GM12878 (cell line): ENCODE data around the gene RSRC1. TPM values are rescaled to one million over a fixed set of nuclear protein-coding genes. Genes with fewer than 3 reads are reported as not detected.

Source experiments
- ATAC-seq: fragments of 200-7000 bp; cut with Tn5 transposase; 3 replicates; pipeline ENCODE4 v1.9.1; 2020; ENCODE audit warnings: mild to moderate bottlenecking, moderate library complexity
- BruUV-seq: library from RNA; stranded (reverse); fragments of 400-500 nt; replicated peaks from 2 replicates; lab custom pipeline; 2021; lab: Mats Ljungman, UMichigan
- CTCF ChIA-PET: fragments of 300-600 bp; sonication (Branson Sonifier 250); formaldehyde crosslinking; extraction: SDS; loops from one replicate; lab custom pipeline; 2021; ENCODE audit warnings: inconsistent platforms; lab: Yijun Ruan, JAX
- POLR2A ChIA-PET: fragments of 350-600 bp; formaldehyde crosslinking; extraction: SDS; loops from one replicate; lab custom pipeline; 2021; ENCODE audit warnings: inconsistent platforms; lab: Charles Lee
- RAD21 ChIA-PET: fragments of 300-600 bp; sonication (Branson Sonifier 250); formaldehyde crosslinking; loops from one replicate; lab custom pipeline; 2023; ENCODE audit warnings: antibody characterized with exemption; ENCODE audit not compliant: unreplicated experiment; lab: Charles Lee
- SMC1A ChIA-PET: fragments of 300-600 bp; sonication (Branson Sonifier 250); formaldehyde crosslinking; loops from one replicate; lab custom pipeline; 2023; ENCODE audit not compliant: unreplicated experiment, uncharacterized antibody; lab: Charles Lee
- DNase-seq: peaks from one replicate; pipeline ENCODE4 v3.0.0-alpha.2; 2011; ENCODE audit warnings: low read depth, low spot score
- FAIRE-seq: peaks from 3 replicates; lab custom pipeline; 2011; peaks lifted over from hg19 to GRCh38; lab: Jason Lieb, UNC
- H2AFZ ChIP-seq: 2 replicates; pipeline ENCODE4 v1.6.0; 2011; ENCODE audit warnings: low read depth, low read length, control low read depth; ENCODE audit not compliant: control insufficient read depth
- H3K27ac ChIP-seq: 2 replicates; pipeline ENCODE4 v1.5.1; 2011; ENCODE audit warnings: control low read depth; ENCODE audit not compliant: control insufficient read depth, insufficient read depth
- H3K27me3 ChIP-seq, 2 experiments: replicated peaks in 1 of 2; 2 replicates each; pipeline versions ENCODE4 v1.6.0 to v1.6.1; 2011; ENCODE audit warnings: low read length in 1 of 2; ENCODE audit not compliant: control insufficient read depth in 2 of 2, insufficient read depth in 2 of 2
- H3K36me3 ChIP-seq, 2 experiments: 2 replicates each; pipeline ENCODE4 v1.5.1; 2011; ENCODE audit warnings: low read length in 1 of 2; ENCODE audit not compliant: control insufficient read depth in 2 of 2, insufficient read depth in 2 of 2
- H3K4me1 ChIP-seq: 2 replicates; pipeline ENCODE4 v1.6.1; 2011; ENCODE audit warnings: mild to moderate bottlenecking, low read length, moderate library complexity, mixed read lengths; ENCODE audit not compliant: control insufficient read depth, insufficient read depth
- H3K4me2 ChIP-seq: 2 replicates; pipeline ENCODE4 v1.6.0; 2011; ENCODE audit warnings: control low read depth; ENCODE audit not compliant: control insufficient read depth, insufficient read depth
- H3K4me3 ChIP-seq: fragments of 200-600 bp; sonication (generic); 2 replicates; pipeline ENCODE4 v1.5.1; 2016
- H3K79me2 ChIP-seq: 2 replicates; pipeline ENCODE4 v1.6.0; 2011; ENCODE audit warnings: low read length; ENCODE audit not compliant: control insufficient read depth, insufficient read depth
- H3K9ac ChIP-seq: 2 replicates; pipeline ENCODE4 v1.8.0; 2011; ENCODE audit warnings: low read length, control low read depth, mixed read lengths; ENCODE audit not compliant: control insufficient read depth, insufficient read depth
- H3K9me3 ChIP-seq: replicated peaks from 3 replicates; pipeline ENCODE4 v1.5.1; 2011; ENCODE audit warnings: mild to moderate bottlenecking, low read length; ENCODE audit not compliant: control insufficient read depth, insufficient read depth
- H4K20me1 ChIP-seq: 2 replicates; pipeline ENCODE4 v1.6.0; 2011; ENCODE audit not compliant: control insufficient read depth, insufficient read depth
- ASH2L ChIP-seq: fragments of 300-600, 200-600 bp; sonication (generic); IDR thresholded peaks from 2 replicates; pipeline ENCODE4 v1.6.1; 2017; ENCODE audit warnings: low read depth, mild to moderate bottlenecking, borderline replicate concordance
- ATF7 ChIP-seq: fragments of 450-650 bp; IDR thresholded peaks from 2 replicates; pipeline ENCODE4 v1.6.1; 2016; ENCODE audit warnings: low read depth, mild to moderate bottlenecking
- BCL3 ChIP-seq: IDR thresholded peaks from 2 replicates; pipeline ENCODE4 v1.6.1; 2011; ENCODE audit warnings: borderline replicate concordance, low read depth, mild to moderate bottlenecking, moderate library complexity, low read length; ENCODE audit not compliant: insufficient read depth, poor library complexity, severe bottlenecking
- BRCA1 ChIP-seq: IDR thresholded peaks from 2 replicates; pipeline ENCODE4 v1.6.1; 2011; ENCODE audit warnings: low read depth, low read length, improper control_type of control experiment
- CBX3 ChIP-seq: fragments of 200-600 bp; sonication (generic); IDR thresholded peaks from 2 replicates; pipeline ENCODE4 v1.6.1; 2016; ENCODE audit warnings: low read depth, borderline replicate concordance
- IRF4 ChIP-seq: IDR thresholded peaks from 2 replicates; pipeline ENCODE4 v1.6.1; 2011; ENCODE audit warnings: low read depth, low read length
- KLF5 ChIP-seq: fragments of 450-650 bp; IDR thresholded peaks from 2 replicates; pipeline ENCODE4 v1.6.1; 2014; ENCODE audit warnings: mild to moderate bottlenecking; ENCODE audit not compliant: partially characterized antibody
- NFXL1 ChIP-seq: fragments of 450-650 bp; IDR thresholded peaks from 2 replicates; pipeline ENCODE4 v1.6.1; 2017; ENCODE audit warnings: antibody characterized with exemption, mild to moderate bottlenecking, borderline replicate concordance
- POLR2A ChIP-seq: IDR thresholded peaks from 2 replicates; pipeline ENCODE4 v1.6.1; 2011; ENCODE audit warnings: low read depth, mild to moderate bottlenecking, low read length
- SMAD1 ChIP-seq: fragments of 450-650 bp; IDR thresholded peaks from 2 replicates; pipeline ENCODE4 v1.6.1; 2018; ENCODE audit warnings: mild to moderate bottlenecking, low read depth; ENCODE audit not compliant: partially characterized antibody
- TARDBP ChIP-seq: IDR thresholded peaks from 2 replicates; pipeline ENCODE4 v1.6.1; 2016; ENCODE audit warnings: borderline replicate concordance
- TCF3 ChIP-seq: IDR thresholded peaks from 2 replicates; pipeline ENCODE4 v1.6.1; 2012; ENCODE audit warnings: low read depth, mild to moderate bottlenecking, low read length, borderline replicate concordance; ENCODE audit not compliant: insufficient read depth
- WGBS: methylation state at CpG from one replicate; pipeline ENCODE4 v1.1.6; 2016; ENCODE audit warnings: low lambda C conversion rate; ENCODE audit not compliant: insufficient replicate concordance, insufficient coverage; ENCODE audit errors: missing lambda C conversion rate; 5-methylcytosine and 5-hydroxymethylcytosine counted together
- in situ Hi-C: fragments of 300-500 bp; cut with MboI; formaldehyde crosslinking; loops from 9 replicates; pipeline ENCODE4 v1.14.3; 2018; ENCODE audit warnings: mixed read lengths
- intact Hi-C: fragments of 100-400 bp; cut with micrococcal nuclease; formaldehyde crosslinking; loops from one replicate; pipeline ENCODE4 v1.14.2; 2022; ENCODE audit not compliant: unreplicated experiment
- polyA plus RNA-seq, 11 experiments: library from polyadenylated mRNA; depleted of rRNA in 4 of 11; unstranded in 6 of 11; stranded (reverse) in 5 of 11; fragments of >200 nt; fragmentation: Nextera tagmentation in 4 of 11; fragmentation: Illumina TruSeq in 1 of 11; extraction: Ambion mirVana in 4 of 11; extraction: Trizol in 1 of 11; gene quantifications; 1 replicate in 1 of 11; 2 replicates in 10 of 11; pipeline versions ENCODE4 v1.2.1 to v1.2.3, GENCODE V29; 2011 to 2016; ENCODE audit warnings: inconsistent platforms in 2 of 11, missing spikeins in 2 of 11, low read depth in 1 of 11
- total RNA-seq, 4 experiments: library from RNA; depleted of rRNA in 3 of 4; stranded (reverse); fragments of >200 nt in 3 of 4; fragmentation: Illumina TruSeq in 1 of 4; extraction: Trizol in 1 of 4; gene quantifications; 2 replicates each; pipeline versions ENCODE4 v1.2.1 to v1.2.3, GENCODE V29; 2013 to 2021
- TF ChIP-seq, protein P1 (sequence below): IDR thresholded peaks from 2 replicates; pipeline ENCODE4 v1.6.1; 2012; ENCODE audit warnings: low read depth, low read length, improper control_type of control experiment
- TF ChIP-seq, protein P2 (sequence below): fragments of 450-650 bp; IDR thresholded peaks from 2 replicates; pipeline ENCODE4 v1.6.1; 2018; ENCODE audit warnings: borderline replicate concordance, mild to moderate bottlenecking; ENCODE audit not compliant: partially characterized antibody

RSRC1 gene
- total and polyA plus RNA-seq, 10 of the 15 experiments (the other 5 are each of a cell fraction or from before 2014, with no cell fraction given): 16.4 to 85.9 (median 42.0) TPM

GRCh38 chr3:158140396-158140795, 30.5 kb downstream of the RSRC1 start:
- Histone ChIP-seq H3K4me1 (no peaks in the 10 kb centered on the region), H3K4me2 (no peak overlapping the region), H3K36me3 (no peaks in the 10 kb centered on the region; a peak in 3 of 4 replicates), H3K27me3 (no peaks in the 10 kb centered on the region), H3K9ac (no peak overlapping the region), H2AFZ (no peak overlapping the region), H3K4me3 (no peak overlapping the region), H4K20me1 (no peaks in the 10 kb centered on the region), H3K27ac (no peak overlapping the region), H3K79me2 (no peaks in the 10 kb centered on the region), H3K9me3 (no peaks in the 10 kb centered on the region)
- 93% methylated on average over 2 of the region's 2 CpGs for WGBS
- TF ChIP-seq TCF3 (no peak), ASH2L (no peak), CBX3 (no peak), BRCA1 (no peak), BCL3 (no peak)
- BruUV-seq: no TSS peak
- in situ Hi-C loops: no loop called here
- SMC1A ChIA-PET: interaction anchor here (1.1 to 1.4 kb wide), 2 partner anchors 9 to 294 kb away, joined by 3 read pairs; no protein-coding TSS in a partner anchor
- ATAC-seq: no peak
- intact Hi-C loops: no loop called here
- CTCF ChIA-PET: interaction anchor here (2.0 kb wide), 1 partner anchor 12 kb away, joined by 4 read pairs; no protein-coding TSS in a partner anchor
- DNase-seq: no peak
- no peak for FAIRE-seq
- POLR2A ChIA-PET: no interaction called here
- RAD21 ChIA-PET: no interaction called here

DNA sequence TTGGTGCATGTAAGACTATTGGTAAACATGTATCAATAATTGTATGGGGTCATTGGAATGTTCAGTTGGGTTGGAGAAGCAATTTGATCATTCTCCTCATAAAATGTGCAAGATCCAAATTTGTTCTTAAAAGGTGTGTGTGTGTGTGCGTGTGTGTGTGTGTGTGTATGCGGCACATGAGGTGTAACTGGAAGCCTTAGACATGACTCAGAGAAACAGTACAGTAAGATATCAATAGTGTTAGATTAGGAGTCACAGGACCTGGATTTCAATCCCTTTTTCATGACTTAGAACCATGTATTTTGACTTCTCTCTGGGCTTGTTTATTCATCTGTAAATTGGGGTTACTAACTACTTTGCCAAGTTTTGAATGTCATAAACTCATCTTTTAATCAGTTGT, 38.3 kb downstream of the RSRC1 start:
- Histone ChIP-seq H3K79me2 (no peaks in the 10 kb centered on the region), H3K9ac (no peak overlapping the region), H2AFZ (no peak overlapping the region), H3K4me1 (no peaks in the 10 kb centered on the region), H3K4me3 (no peak overlapping the region), H3K27ac (no peak overlapping the region), H4K20me1 (no peaks in the 10 kb centered on the region), H3K4me2 (no peak overlapping the region), H3K36me3 (no peaks in the 10 kb centered on the region; a peak in 1 of 4 replicates), H3K9me3 (no peaks in the 10 kb centered on the region; the same call in 2 of the 3 replicates), H3K27me3 (no peaks in the 10 kb centered on the region)
- WGBS: 73% methylated on average over 2 of the region's 2 CpGs
- no TSS peak for BruUV-seq
- POLR2A ChIA-PET: no interaction called here
- CTCF ChIA-PET: interaction anchor here (1.1 to 1.3 kb wide), 2 partner anchors 12 kb away, joined by 3 read pairs; no protein-coding TSS in a partner anchor
- FAIRE-seq: no peak
- RAD21 ChIA-PET: no interaction called here
- in situ Hi-C loops: no loop called here
- no peak for DNase-seq
- SMC1A ChIA-PET: no interaction called here
- ATAC-seq: no peak
- intact Hi-C loops: no loop called here
- TF ChIP-seq KLF5 (no peak), ATF7 (no peak), TARDBP (no peak), NFXL1 (no peak), POLR2A (no peak), SMAD1 (no peak), IRF4 (no peak)
- TF ChIP-seq, protein P1, sequence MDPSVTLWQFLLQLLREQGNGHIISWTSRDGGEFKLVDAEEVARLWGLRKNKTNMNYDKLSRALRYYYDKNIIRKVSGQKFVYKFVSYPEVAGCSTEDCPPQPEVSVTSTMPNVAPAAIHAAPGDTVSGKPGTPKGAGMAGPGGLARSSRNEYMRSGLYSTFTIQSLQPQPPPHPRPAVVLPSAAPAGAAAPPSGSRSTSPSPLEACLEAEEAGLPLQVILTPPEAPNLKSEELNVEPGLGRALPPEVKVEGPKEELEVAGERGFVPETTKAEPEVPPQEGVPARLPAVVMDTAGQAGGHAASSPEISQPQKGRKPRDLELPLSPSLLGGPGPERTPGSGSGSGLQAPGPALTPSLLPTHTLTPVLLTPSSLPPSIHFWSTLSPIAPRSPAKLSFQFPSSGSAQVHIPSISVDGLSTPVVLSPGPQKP: no peak
- TF ChIP-seq, protein P2, sequence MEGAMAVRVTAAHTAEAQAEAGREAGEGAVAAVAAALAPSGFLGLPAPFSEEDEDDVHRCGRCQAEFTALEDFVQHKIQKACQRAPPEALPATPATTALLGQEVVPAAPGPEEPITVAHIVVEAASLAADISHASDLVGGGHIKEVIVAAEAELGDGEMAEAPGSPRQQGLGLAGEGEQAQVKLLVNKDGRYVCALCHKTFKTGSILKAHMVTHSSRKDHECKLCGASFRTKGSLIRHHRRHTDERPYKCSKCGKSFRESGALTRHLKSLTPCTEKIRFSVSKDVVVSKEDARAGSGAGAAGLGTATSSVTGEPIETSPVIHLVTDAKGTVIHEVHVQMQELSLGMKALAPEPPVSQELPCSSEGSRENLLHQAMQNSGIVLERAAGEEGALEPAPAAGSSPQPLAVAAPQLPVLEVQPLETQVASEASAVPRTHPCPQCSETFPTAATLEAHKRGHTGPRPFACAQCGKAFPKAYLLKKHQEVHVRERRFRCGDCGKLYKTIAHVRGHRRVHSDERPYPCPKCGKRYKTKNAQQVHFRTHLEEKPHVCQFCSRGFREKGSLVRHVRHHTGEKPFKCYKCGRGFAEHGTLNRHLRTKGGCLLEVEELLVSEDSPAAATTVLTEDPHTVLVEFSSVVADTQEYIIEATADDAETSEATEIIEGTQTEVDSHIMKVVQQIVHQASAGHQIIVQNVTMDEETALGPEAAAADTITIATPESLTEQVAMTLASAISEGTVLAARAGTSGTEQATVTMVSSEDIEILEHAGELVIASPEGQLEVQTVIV: no peak
